Fibroblast of skin of abdomen (primary cell): ENCODE measurements around the gene EBLN2.
A peak's percentile ranks its signal among the peaks of the same experiment; 100 is the strongest.

Experiments used
- DNase-seq: peaks from one replicate; pipeline ENCODE4 v3.0.0-alpha.2; 2013

Gene EBLN2

GRCh38 chr3:73066243-73066642, 4.8 kb downstream of the EBLN2 start:
- DNase-seq = peak; percentile 42

- DNase-seq = no peak
Observed at GRCh38 chr3:73068419-73068818, 7.0 kb downstream of the EBLN2 start.

GRCh38 chr3:73069187-73069586, 7.7 kb downstream of the EBLN2 start:
- DNase-seq = no peak

DNA sequence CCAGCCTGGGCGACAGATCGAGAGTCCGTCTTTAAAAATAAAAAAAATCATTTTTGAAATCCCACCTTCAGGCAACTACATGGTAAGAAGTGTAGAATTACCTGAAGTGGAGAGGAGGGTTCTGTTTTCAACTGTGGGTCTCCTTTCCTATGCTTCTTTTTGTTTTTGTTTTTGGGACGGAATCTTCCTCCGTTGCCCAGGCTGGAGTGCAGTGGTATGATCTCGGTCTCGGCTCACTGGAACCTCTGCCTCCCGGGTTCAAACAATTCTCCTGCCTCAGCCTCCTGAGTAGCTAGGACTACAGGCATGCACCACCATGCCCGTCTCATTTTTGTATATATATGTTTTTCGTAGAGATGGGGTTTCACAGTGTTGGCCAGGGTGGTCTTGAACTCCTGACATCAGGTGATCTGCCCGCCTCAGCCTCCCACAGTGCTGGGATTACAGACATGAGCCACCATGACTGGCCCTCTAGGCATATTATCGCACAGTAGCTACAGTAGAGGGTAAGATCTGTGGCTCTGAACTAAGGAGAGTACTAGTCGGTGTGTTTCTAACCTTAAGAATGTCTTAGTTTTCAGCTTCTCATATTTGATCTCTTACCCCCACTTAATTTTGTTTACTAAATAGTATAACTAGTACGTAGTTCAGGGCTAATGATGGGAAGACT, 8.5 kb downstream of the EBLN2 start:
- DNase-seq = no peak

DNA sequence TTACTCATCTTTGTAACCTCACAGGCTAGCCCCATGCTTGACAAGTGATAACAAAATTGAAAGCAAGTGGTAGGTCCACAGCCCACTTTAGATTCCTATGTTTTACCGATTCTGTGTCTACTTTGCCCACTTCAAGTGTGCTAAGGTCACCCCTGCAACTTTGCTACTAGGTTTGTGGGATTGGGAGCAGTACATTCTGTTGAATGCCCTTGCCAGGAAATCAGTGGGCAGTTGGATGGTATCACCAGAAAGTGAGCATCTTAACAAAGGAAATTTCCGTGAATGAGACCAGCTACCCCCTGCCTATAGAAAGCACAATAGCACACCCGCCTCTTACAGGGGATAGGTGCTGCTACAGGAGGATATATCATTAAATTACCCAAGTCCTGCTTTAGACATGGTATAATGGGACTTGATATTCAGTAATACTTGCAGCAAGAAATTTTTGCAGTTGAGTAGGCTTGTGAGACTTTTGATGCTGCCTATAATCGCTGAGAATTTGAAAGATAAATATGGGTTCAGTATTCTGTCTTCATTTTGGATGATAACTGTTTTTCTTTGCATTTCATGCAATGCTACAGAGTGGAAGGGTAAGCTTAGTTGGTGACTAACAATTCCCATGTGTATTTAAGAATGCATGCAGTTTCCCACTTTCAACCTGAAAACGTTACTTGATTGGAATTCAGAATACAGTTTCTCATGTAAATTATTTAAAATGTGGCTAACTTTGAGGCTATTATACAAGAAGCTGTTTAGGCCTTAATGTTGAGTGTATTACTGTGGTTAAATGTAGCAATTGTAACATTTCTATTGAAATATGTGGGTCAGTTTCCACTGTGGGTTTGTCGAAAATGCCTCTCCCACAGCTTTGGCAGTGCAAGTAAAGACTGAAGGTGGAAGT, 9.5 kb downstream of the EBLN2 start:
- DNase-seq = peak; percentile 93

DNA sequence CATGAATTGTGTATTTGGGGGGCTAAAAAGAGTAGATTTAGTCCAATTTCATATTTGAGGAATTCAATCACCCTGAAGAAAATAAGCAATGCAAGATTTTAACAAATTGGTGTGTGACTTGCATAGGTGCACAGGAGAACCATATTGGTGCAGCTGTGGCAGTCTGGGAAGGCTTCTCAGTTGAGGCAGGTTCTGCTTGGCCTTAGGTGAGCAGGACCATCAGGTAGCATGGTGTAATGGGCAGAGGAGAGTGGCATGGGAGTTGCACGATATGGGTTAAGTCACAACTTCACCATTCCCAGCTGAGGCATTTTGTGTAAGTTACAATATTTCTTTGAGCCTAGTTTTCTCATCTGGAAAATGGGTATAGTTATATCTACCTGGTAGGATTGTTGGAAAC, 10.5 kb downstream of the EBLN2 start:
- DNase-seq = no peak

DNA sequence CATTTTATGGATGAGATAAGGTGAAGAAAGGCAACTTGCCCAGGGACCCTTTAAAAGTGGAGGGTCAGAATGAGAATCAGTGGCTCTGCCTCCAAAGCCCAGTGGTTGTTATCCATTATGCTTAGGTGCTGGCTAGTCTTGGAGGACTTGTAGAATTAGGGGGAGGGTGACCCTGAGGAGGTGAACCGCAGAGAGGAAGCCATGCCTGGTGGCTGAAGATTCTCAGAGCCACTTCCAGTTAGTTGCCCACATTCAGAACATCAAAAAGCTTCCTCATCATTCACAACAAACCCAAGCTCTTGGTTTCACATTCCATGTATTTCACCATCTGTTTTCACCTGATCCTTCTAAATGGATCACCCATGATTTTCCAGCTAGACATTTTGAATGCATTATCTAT, 11.2 kb downstream of the EBLN2 start:
- no peak for DNase-seq

GRCh38 chr3:73073091-73073707, 11.7 kb downstream of the EBLN2 start:
- DNase-seq = no peak

- DNase-seq = peak; percentile 76
Observed at GRCh38 chr3:73074781-73075180, 13.3 kb downstream of the EBLN2 start.

GRCh38 chr3:73080216-73080966, 18.9 kb downstream of the EBLN2 start:
- DNase-seq = no peak

DNA sequence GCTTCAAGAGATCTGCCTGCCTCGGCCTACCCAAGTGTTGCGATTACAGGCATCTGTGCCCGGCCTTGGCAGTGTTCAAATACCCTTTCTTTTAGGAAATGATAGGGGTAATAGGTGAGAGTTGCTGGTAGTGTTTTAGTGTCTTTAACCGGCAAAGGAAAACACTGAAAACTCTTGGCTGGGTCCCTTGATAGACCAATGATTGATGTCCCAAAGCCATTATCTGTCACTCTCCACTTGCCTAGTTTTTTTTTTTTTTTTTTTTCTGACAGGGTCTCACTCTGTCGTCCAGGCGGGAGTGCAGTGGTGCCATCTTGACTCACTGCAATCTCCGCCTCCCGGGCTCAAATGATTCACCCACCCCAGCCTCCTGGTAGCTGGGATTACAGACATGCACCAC, 19.7 kb downstream of the EBLN2 start:
- no peak for DNase-seq

GRCh38 chr3:73084170-73084569, 22.7 kb downstream of the EBLN2 start:
- no peak for DNase-seq

GRCh38 chr3:73086071-73086494, 24.6 kb downstream of the EBLN2 start:
- DNase-seq = peak; percentile 23

DNA sequence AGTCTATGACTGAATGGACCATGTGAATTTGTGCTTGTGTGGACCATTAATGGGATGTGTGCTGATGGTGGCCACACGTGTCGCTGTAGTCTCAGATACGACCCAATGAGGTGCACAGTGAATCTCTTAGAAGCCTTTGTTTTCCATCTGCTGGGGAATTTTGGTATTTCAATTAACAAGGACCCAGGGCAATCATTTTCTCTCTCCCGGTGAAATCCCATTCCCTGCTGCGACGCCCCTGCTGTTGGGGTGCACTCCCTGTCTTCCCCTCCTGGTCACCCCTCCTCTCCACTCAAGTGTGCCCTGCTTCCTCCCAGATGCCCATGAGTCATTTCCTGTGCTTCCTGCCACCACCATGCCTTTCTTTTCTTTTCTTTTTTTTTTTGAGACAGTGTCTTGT, 32.7 kb downstream of the EBLN2 start:
- DNase-seq = no peak

- DNase-seq = no peak
Observed at GRCh38 chr3:73094951-73095350, 33.5 kb downstream of the EBLN2 start.

DNA sequence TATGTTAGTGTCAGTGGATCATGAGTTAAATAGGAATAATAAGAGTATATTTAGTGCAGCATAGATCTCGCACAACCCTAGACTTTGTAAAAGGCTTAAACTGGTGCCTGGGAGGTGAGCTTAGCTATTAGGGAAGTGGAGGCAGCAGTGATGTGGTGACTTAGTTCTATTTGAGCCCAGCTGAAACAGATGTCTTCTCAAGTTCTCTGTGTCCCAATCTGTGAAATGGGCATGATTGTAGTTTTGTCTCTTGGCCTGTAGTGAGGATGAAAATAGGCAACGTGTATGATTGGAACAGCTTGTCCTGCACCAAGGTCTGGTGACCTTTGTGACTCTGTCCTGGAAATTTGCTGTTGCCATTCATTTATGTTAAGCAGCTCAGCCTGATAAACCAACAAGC, 34.7 kb downstream of the EBLN2 start:
- no peak for DNase-seq

GRCh38 chr3:73098026-73098425, 36.6 kb downstream of the EBLN2 start:
- DNase-seq = no peak

GRCh38 chr3:73098873-73099272, 37.4 kb downstream of the EBLN2 start:
- DNase-seq = no peak

GRCh38 chr3:73100741-73101559, 39.5 kb downstream of the EBLN2 start:
- DNase-seq = peak; percentile 73

GRCh38 chr3:73101881-73102280, 40.4 kb downstream of the EBLN2 start:
- DNase-seq = no peak

DNA sequence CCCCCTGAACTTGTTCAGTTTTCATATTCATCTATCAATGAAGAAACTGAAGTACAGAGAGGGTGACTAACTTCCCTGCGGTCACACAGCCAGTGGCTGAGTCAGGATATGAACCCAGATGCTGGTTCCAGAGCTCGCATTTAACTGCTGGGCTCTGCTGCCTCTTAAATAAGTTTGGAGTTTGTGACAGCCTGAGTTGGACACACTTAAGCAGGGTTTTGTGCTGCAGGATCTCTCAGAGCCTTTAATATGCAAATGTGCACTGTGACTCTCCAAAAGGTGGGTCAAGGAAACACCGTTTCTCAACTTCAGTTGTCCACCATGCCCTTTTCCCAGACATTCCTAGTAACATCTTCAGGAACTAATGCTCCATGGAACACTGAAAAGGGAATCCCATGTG, 45.8 kb downstream of the EBLN2 start:
- DNase-seq = no peak

DNA sequence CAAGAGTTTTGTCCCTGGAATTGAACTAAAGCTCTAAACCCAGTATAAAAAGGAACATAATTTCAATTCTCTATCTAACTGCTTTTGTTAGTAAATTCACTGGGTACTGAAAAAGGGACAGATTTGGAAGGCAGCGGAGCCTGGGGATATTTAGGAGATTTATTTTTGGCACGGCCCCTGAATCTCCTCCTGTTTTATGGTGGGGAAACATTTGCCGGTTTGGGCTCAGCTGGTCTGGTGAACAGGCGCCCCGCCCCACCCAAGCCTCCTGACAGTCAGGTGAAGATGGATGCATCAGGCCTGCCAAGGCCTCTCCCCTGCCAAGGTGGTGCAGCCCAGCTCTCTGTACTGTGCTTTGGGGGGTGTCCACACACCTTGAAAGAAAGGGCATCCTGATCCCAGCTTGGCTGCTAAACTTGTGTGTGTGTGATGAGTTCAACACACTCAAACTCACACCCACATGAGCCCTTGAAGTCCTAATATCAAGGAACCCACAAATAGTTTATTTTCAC, 46.3 kb downstream of the EBLN2 start:
- no peak for DNase-seq
